ENCODE results near the gene GPR146.

The GPR146 gene

DNA sequence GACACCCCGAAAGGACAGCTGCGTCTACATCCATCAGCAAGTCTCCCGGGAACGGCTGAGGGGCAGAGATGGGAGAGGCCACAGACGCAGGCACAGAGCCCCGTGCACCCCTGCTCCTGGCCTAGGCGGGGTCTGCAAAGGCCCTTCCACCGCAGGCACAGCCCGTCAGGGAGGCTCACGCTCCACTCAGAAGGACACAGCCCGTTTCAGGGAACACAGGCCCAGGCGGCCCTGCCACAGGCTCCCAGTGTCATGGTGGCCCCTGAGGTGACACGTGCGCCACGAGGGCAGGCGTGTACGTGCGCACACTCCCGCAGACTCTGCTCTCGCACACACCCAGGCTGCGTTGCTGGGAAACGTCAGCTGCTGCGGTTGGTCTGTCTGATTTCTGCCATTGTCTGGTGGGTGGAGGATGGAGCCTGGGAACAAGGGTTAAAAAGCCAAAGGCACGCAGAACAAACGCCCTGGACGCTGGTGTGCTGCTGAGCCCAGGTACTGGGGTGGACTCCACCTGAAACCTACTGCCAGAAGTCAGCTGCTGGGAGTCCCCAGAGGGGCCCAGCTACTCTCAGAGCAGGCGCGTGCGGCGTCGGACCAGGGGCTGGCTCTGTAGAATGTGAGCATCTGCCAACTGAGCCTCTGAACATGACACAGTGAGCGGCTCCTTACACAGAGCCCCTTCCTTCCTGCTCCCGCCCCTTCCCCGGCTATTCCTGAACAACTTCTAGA, 56.7 kb downstream of the GPR146 start:
- peak overlapping the region; percentile 56 for H3K14ac ChIP-seq (ENCODE audit: low read length)
- H3K27me3 ChIP-seq (ENCODE audit: control insufficient read depth in 3 of 3, insufficient read depth in 3 of 3, low read depth in 1 of 3, low read length in 3 of 3) = no peaks in the 10 kb centered on the region
- no peak overlapping the region for H4K8ac ChIP-seq (ENCODE audit: low read depth, low read length)
- peak overlapping the region; percentile 75 for H3K23ac ChIP-seq (ENCODE audit: low read depth, low read length, poor library complexity)
- H3K9me3 ChIP-seq (replicated peaks in 1 of 2; ENCODE audit: control insufficient read depth in 2 of 2, insufficient read depth in 1 of 2, low read depth in 1 of 2, low read length in 2 of 2) = peaks cover 2 to 4% of the 10 kb centered on the region in 2 donors
- peaks cover 11 to 23% of the 10 kb centered on the region in 2 donors for H3K4me1 ChIP-seq (ENCODE audit: control insufficient read depth in 2 of 2, insufficient read depth in 1 of 2, low read depth in 1 of 2, low read length in 2 of 2)
- no peak for DNase-seq (ENCODE audit: low spot score)
- H3K4me3 ChIP-seq (ENCODE audit: low read length in 2 of 2) = no peak overlapping the region
- peak overlapping the region; percentile 62 for H2BK5ac ChIP-seq (ENCODE audit: low read length)
- peak overlapping the region; percentile 78 for H3K9ac ChIP-seq (ENCODE audit: low read depth, low read length, poor library complexity)
- WGBS, 2 donors (ENCODE audit: extremely low coverage in 2 of 2, insufficient read length in 2 of 2, insufficient replicate concordance in 1 of 2) = no CpG with 5 or more reads among the region's 34 CpGs
- H3K79me1 ChIP-seq (ENCODE audit: low read depth, low read length) = peaks cover 22% of the 10 kb centered on the region
- H2BK15ac ChIP-seq (ENCODE audit: low read length) = peak overlapping the region; percentile 47
- peaks cover 12 to 16% of the 10 kb centered on the region in 2 donors for H3K36me3 ChIP-seq (replicated peaks in 1 of 2; ENCODE audit: control insufficient read depth in 2 of 2, insufficient read depth in 2 of 2, low read length in 2 of 2)
- peak overlapping the region; percentile 28 for H3K27ac ChIP-seq (replicated peaks; ENCODE audit: low read length)
- no peak overlapping the region for H2BK120ac ChIP-seq (ENCODE audit: low read depth, low read length)
- peak overlapping the region; percentile 73 for H2BK12ac ChIP-seq (ENCODE audit: low read length)
- H2AK5ac ChIP-seq (ENCODE audit: low read depth, low read length) = peak overlapping the region; percentile 71
- no peak overlapping the region for H3K4ac ChIP-seq (ENCODE audit: low read length)
- no peak overlapping the region for H3K4me2 ChIP-seq (ENCODE audit: insufficient read depth, low read length, poor library complexity, severe bottlenecking)
- H3K18ac ChIP-seq (ENCODE audit: low read length) = peak overlapping the region; percentile 78
- no peak overlapping the region for H2AFZ ChIP-seq (ENCODE audit: low read length)
- H4K91ac ChIP-seq (ENCODE audit: low read depth, low read length, poor library complexity) = no peak overlapping the region

DNA sequence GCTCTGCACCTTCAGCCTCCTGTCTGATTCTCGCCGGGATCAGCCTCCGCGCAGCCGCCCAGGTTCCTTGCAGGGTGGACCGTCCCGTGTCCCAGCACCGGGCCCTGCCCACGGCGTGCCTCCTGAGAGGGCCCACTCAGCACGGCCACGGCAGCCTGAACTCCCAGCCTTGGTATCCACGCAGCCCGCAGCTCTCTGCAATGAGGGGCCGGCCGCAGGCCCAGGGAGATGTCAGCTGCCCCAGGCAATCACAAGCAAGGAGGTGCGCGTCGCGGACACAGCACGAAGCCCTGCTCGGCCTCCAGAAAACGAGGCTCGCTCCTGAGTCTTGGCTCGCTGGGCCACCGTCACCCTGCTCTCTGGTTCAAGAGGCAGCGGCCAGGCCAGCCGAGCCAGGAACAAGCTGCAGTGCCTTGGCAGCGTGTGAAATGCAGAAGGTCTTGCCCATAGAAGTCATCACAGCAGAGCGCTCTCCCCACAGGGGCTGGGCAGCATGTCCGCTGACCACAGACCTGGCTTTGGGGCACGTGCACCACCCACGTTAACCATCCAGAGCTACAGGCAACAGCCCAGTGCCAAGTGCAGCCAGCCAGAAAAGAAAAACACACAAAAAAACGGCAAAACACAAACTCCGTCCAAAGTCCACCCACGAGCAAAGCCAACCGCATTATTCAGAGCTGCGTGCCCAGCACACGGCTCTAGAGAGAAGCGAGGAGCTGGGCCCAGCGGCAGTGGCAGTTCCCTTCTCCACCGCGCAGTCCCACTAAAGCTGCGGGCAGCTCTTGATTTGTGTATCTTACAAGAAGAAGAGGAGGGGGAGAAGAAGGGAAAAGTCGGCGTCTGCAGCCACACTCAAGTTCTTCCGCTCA, 57.5 kb downstream of the GPR146 start:
- Histone ChIP-seq H3K79me1 (ENCODE audit: low read depth, low read length) (peaks cover 22% of the 10 kb centered on the region), H4K8ac (ENCODE audit: low read depth, low read length) (no peak overlapping the region), H3K14ac (ENCODE audit: low read length) (no peak overlapping the region), H3K27ac (replicated peaks; ENCODE audit: low read length) (no peak overlapping the region), H3K27me3 (ENCODE audit: control insufficient read depth in 3 of 3, insufficient read depth in 3 of 3, low read depth in 1 of 3, low read length in 3 of 3) (no peaks in the 10 kb centered on the region), H3K4me1 (ENCODE audit: control insufficient read depth in 2 of 2, insufficient read depth in 1 of 2, low read depth in 1 of 2, low read length in 2 of 2) (peaks cover 11 to 17% of the 10 kb centered on the region in 2 donors), H4K91ac (ENCODE audit: low read depth, low read length, poor library complexity) (peak overlapping the region; percentile 69), H2BK5ac (ENCODE audit: low read length) (peak overlapping the region; percentile 62), H3K23ac (ENCODE audit: low read depth, low read length, poor library complexity) (peak overlapping the region; percentile 75), H3K9me3 (replicated peaks in 1 of 2; ENCODE audit: control insufficient read depth in 2 of 2, insufficient read depth in 1 of 2, low read depth in 1 of 2, low read length in 2 of 2) (peaks cover 2 to 4% of the 10 kb centered on the region in 2 donors), H3K36me3 (replicated peaks in 1 of 2; ENCODE audit: control insufficient read depth in 2 of 2, insufficient read depth in 2 of 2, low read length in 2 of 2) (peaks cover 12 to 16% of the 10 kb centered on the region in 2 donors), H3K9ac (ENCODE audit: low read depth, low read length, poor library complexity) (peak overlapping the region; percentile 78), H3K18ac (ENCODE audit: low read length) (peak overlapping the region; percentile 52), H2AK5ac (ENCODE audit: low read depth, low read length) (peak overlapping the region; percentile 71), H3K4me2 (ENCODE audit: insufficient read depth, low read length, poor library complexity, severe bottlenecking) (no peak overlapping the region), H2BK12ac (ENCODE audit: low read length) (no peak overlapping the region), H2BK120ac (ENCODE audit: low read depth, low read length) (no peak overlapping the region), H3K4ac (ENCODE audit: low read length) (no peak overlapping the region), H2BK15ac (ENCODE audit: low read length) (no peak overlapping the region), H3K4me3 (ENCODE audit: low read length in 2 of 2) (no peak overlapping the region), H2AFZ (ENCODE audit: low read length) (no peak overlapping the region)
- no CpG with 5 or more reads among the region's 47 CpGs for WGBS, 2 donors (ENCODE audit: extremely low coverage in 2 of 2, insufficient read length in 2 of 2, insufficient replicate concordance in 1 of 2)
- DNase-seq (ENCODE audit: low spot score) = no peak

DNA sequence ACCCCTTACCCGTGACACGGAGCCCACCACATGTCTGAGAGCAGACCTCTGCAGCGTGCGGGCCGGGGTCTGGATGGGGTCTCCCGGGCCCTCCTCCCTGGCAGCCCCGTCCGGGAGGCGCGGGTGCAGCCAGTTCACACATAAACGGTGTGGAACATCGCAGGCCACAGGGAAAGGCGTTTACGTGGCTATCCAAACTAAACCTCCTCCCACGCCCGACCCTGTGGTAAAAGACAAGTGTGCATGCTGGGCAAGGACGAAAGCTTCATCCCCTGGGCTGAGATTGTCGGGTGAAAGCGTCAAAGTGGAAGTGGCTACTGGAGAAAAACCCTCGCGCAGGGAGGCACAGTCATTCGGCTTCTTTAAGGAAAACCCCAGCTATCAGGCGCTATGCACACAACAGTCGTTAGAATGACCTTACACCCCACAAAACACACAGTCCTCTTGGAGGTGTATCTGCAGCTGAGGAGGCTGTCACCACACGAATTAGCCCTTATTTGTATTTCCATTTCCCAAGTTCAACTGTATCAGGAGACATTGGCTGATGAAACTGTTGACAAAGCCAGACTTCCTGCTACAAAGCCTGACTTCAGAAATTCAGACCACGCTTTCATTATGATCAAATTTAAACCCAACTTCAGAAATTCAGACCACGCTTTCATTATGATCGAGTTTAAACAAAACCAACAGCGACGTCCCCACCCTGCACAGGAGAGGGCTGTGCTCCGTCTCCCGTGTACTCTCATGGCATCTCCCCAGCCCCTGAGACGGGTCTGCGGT, 58.9 kb downstream of the GPR146 start:
- peak overlapping the region; percentile 43 for H3K23ac ChIP-seq (ENCODE audit: low read depth, low read length, poor library complexity)
- H3K4me1 ChIP-seq (ENCODE audit: control insufficient read depth in 2 of 2, insufficient read depth in 1 of 2, low read depth in 1 of 2, low read length in 2 of 2) = peaks cover 11 to 17% of the 10 kb centered on the region in 2 donors
- H3K4me3 ChIP-seq (ENCODE audit: low read length in 2 of 2) = no peak overlapping the region
- H4K8ac ChIP-seq (ENCODE audit: low read depth, low read length) = no peak overlapping the region
- peak overlapping the region; percentile 73 for H2BK12ac ChIP-seq (ENCODE audit: low read length)
- H2BK5ac ChIP-seq (ENCODE audit: low read length) = no peak overlapping the region
- H3K36me3 ChIP-seq (replicated peaks in 1 of 2; ENCODE audit: control insufficient read depth in 2 of 2, insufficient read depth in 2 of 2, low read length in 2 of 2) = peaks cover 9 to 13% of the 10 kb centered on the region in 2 donors
- WGBS, 2 donors (ENCODE audit: extremely low coverage in 2 of 2, insufficient read length in 2 of 2, insufficient replicate concordance in 1 of 2) = no CpG with 5 or more reads among the region's 34 CpGs
- H3K18ac ChIP-seq (ENCODE audit: low read length) = no peak overlapping the region
- H2AFZ ChIP-seq (ENCODE audit: low read length) = no peak overlapping the region
- H2BK120ac ChIP-seq (ENCODE audit: low read depth, low read length) = peak overlapping the region; percentile 61
- no peaks in the 10 kb centered on the region for H3K27me3 ChIP-seq (ENCODE audit: control insufficient read depth in 3 of 3, insufficient read depth in 3 of 3, low read depth in 1 of 3, low read length in 3 of 3)
- H2AK5ac ChIP-seq (ENCODE audit: low read depth, low read length) = no peak overlapping the region
- H4K91ac ChIP-seq (ENCODE audit: low read depth, low read length, poor library complexity) = peak overlapping the region; percentile 8
- H3K79me1 ChIP-seq (ENCODE audit: low read depth, low read length) = peaks cover 25% of the 10 kb centered on the region
- H2BK15ac ChIP-seq (ENCODE audit: low read length) = no peak overlapping the region
- no peak overlapping the region for H3K4ac ChIP-seq (ENCODE audit: low read length)
- peaks cover 2 to 3% of the 10 kb centered on the region in 2 donors for H3K9me3 ChIP-seq (replicated peaks in 1 of 2; ENCODE audit: control insufficient read depth in 2 of 2, insufficient read depth in 1 of 2, low read depth in 1 of 2, low read length in 2 of 2)
- no peak overlapping the region for H3K4me2 ChIP-seq (ENCODE audit: insufficient read depth, low read length, poor library complexity, severe bottlenecking)
- no peak overlapping the region for H3K9ac ChIP-seq (ENCODE audit: low read depth, low read length, poor library complexity)
- no peak for DNase-seq (ENCODE audit: low spot score)
- H3K14ac ChIP-seq (ENCODE audit: low read length) = no peak overlapping the region
- no peak overlapping the region for H3K27ac ChIP-seq (replicated peaks; ENCODE audit: low read length)
